Left renal pelvis (tissue), 4 donors: Measurements from ENCODE around the gene CD207. TPM values are rescaled to one million over a fixed set of nuclear protein-coding genes. Genes with fewer than 3 reads are reported as not detected.

Source experiments
- DNase-seq, 4 donors: peaks; one replicate each; pipeline ENCODE4 v3.0.0-alpha.2; 2013; ENCODE audit warnings: low read depth in 4 of 4, low spot score in 3 of 4
- polyA plus RNA-seq, 4 donors: library from polyadenylated mRNA; unstranded; fragments of 120-200 nt; gene quantifications; one replicate each; pipeline ENCODE4 v1.2.1, GENCODE V29; 2013; ENCODE audit not compliant: insufficient read length in 4 of 4

CD207 gene
- polyA plus RNA-seq, 4 donors = 0.09 to 0.14 (median 0.10) TPM; not detected in 1

DNA sequence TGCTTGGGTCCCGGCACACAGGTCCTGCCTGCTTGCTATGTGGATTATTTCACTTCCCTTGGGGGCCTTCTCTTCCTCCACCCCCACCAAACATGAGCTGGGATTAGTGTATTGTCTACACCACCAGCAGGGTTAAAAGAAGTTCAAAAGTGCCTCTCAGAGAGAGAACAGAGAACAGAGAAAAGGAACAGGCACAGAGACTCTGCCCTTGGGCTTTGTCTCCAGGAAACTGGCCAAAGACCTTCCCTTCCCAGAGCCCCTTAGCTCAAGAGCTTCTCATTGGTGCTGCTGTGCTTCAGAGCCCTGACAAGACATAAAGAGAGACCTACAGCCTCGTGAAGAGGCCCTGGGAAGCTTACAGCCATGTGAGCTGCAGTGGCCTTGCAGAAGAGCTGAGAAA is 38.1 kb downstream of the CD207 start:
- no peak for DNase-seq

GRCh38 chr2:70796262-70796661 is 39.4 kb downstream of the CD207 start:
- no peak for DNase-seq

- no peak for DNase-seq
These were observed 40.2 kb downstream of the CD207 start for GRCh38 chr2:70795164-70795995.

- no peak for DNase-seq
These were observed 42.2 kb downstream of the CD207 start for GRCh38 chr2:70793450-70793849.

DNA sequence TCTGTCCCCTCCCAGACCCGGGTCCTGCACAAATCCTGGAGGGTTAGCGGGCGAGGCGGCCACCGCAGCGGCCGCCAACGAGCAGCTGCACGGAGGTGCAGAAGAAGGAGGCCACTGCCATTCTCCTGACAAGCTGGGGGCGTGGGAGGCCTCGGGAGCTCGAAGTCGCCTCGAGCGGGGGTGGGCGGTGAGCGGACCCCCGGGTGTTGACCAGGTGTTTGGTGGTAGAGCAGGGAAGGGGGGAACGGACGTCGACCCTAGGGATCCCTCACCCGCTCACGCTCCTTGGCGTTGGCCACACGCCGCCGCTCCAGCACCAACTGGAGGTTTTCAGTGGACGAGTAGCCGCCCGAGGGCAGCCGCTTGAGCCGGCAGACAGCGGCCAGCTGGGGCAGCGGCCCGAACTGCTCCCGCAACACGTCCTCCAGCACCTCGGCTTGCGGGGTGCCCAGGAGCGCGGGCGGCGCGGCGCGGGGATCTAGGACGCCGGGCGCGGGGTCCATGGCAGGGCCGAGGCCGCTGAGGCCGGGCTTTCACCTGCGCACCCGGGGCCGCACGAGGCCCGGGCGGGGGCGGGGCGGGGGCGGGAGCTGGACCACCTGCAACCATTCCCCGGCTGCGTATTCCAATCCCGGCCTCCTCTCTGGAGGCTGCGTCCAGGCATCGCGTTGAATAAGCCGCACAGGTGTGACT is 45.3 kb downstream of the CD207 start, which contains the start of gene FIGLA:
Gene FIGLA (minus strand): TSS at position 508 of the 693 bp plus-strand sequence. CDS start 5 bp downstream, at position 503.
- DNase-seq = no peak

DNA sequence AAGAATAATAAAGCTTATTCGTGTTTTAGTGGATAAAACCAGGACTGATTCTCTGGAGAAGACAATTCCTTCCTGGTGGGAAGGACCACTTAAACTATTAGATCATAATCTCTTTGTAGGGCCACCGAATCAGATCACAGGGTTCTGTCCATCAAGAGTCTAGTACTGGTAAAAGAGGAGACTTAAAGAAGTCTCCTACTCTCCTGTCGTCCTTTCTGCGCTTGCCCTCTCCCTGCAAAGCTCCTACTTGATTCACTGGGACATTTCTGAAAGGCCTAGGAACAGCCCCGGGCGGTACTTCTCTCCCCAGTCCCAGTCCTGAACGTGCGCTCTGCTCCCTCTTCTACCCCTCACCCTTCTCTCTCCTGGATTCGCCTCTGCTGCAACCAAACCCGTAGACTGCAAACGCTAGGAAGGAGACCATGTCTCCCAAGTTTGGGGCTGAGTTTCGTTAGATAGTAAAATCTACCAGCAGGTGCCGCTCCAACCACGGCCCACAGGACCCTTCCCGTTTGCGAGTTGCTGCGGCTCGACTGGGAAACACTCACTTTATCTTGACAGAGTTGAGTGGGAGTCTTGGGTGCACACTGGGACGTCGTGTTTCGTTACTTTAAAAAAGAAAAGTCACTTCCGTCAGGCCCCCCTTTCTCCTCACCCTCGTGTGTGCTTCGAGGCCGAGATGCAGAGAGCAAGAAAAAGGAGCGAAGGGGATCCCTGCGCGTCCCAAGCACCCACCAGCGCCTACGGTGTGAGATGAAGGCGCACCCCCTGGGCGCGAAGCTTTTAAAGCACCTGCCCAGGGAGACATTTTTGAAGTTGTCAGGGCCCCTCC is 46.1 kb downstream of the CD207 start:
- DNase-seq = no peak

- DNase-seq = no peak
These were observed 50.3 kb downstream of the CD207 start for GRCh38 chr2:70785137-70785911.

GRCh38 chr2:70784320-70784719 is 51.3 kb downstream of the CD207 start:
- DNase-seq = no peak

Other genes with a start within 250 kb of the CD207 start
- 1 to 10 TPM; 3.7 to 6.3 (median 6.0) TPM for gene ADD2, start 67.6 kb downstream of the CD207 start, polyA plus RNA-seq
- gene FIGLA, start 45.2 kb downstream of the CD207 start, polyA plus RNA-seq = not detected
- under 1 TPM in 3 of 4 donors, not detected in 1; 0.07 to 0.15 (median 0.09) TPM for gene CLEC4F, start 15.2 kb downstream of the CD207 start, polyA plus RNA-seq
- gene VAX2, start 64.8 kb upstream of the CD207 start, polyA plus RNA-seq = 1 to 10 TPM in 1 of 4 donors, under 1 TPM in 1, not detected in 2; 0.75 to 1.6 TPM
- gene ATP6V1B1, start 100.1 kb upstream of the CD207 start, polyA plus RNA-seq = 10 to 100 TPM in 3 of 4 donors, 1 to 10 TPM in 1; 1.5 to 80.6 (median 64.2) TPM
- gene ANKRD53, start 142.8 kb upstream of the CD207 start, polyA plus RNA-seq = 1 to 10 TPM; 1.0 to 1.8 (median 1.3) TPM
- 10 to 100 TPM; 50.2 to 64.0 (median 53.8) TPM for gene TEX261, start 159.1 kb upstream of the CD207 start, polyA plus RNA-seq
- 100 to 1,000 TPM in 1 of 4 donors, 10 to 100 TPM in 3; 70.0 to 106 (median 84.9) TPM for gene NAGK, start 232.8 kb upstream of the CD207 start, polyA plus RNA-seq